H9 (cell line): ENCODE results near the gene ALG2. TPM values are rescaled to one million over a fixed set of nuclear protein-coding genes. Genes with fewer than 3 reads are reported as not detected.

Source experiments
- DNase-seq: peaks from one replicate; pipeline ENCODE4 v3.0.0-alpha.2; 2017
- H2AFZ ChIP-seq: one replicate; pipeline ENCODE4 v1.6.1; 2013; ENCODE audit warnings: mild to moderate bottlenecking, low read length, control low read depth, moderate library complexity
- H2AK5ac ChIP-seq: 2 replicates; pipeline ENCODE4 v1.6.1; 2013; ENCODE audit warnings: low read length, control low read depth, mixed read lengths; ENCODE audit not compliant: insufficient read length
- H2BK120ac ChIP-seq: one replicate; pipeline ENCODE4 v1.6.1; 2013; ENCODE audit warnings: low read depth, mild to moderate bottlenecking, low read length, control low read depth, inconsistent platforms; ENCODE audit not compliant: poor library complexity, severe bottlenecking
- H2BK12ac ChIP-seq: 2 replicates; pipeline ENCODE4 v1.6.1; 2013; ENCODE audit warnings: low read length, control low read depth, mixed read lengths, low read depth; ENCODE audit not compliant: insufficient read length
- H2BK15ac ChIP-seq: 2 replicates; pipeline ENCODE4 v1.6.1; 2013; ENCODE audit warnings: low read depth, low read length, control low read depth
- H2BK20ac ChIP-seq: one replicate; pipeline ENCODE4 v1.6.1; 2013; ENCODE audit warnings: low read depth, mild to moderate bottlenecking, low read length, control low read depth, inconsistent platforms; ENCODE audit not compliant: poor library complexity, severe bottlenecking
- H2BK5ac ChIP-seq: 2 replicates; pipeline ENCODE4 v1.6.1; 2013; ENCODE audit warnings: low read length, control low read depth, mixed read lengths; ENCODE audit not compliant: insufficient read length
- H3K14ac ChIP-seq: 2 replicates; pipeline ENCODE4 v1.6.1; 2013; ENCODE audit warnings: low read length, control low read depth; ENCODE audit not compliant: insufficient read depth
- H3K18ac ChIP-seq: 2 replicates; pipeline ENCODE4 v1.6.1; 2013; ENCODE audit warnings: low read depth, mild to moderate bottlenecking, mixed read lengths, low read length, control low read depth; ENCODE audit not compliant: insufficient read length
- H3K23ac ChIP-seq: 2 replicates; pipeline ENCODE4 v1.6.1; 2013; ENCODE audit warnings: low read length, control low read depth, mixed read lengths, low read depth; ENCODE audit not compliant: insufficient read length
- H3K23me2 ChIP-seq: 2 replicates; pipeline ENCODE4 v1.6.1; 2013; ENCODE audit warnings: low read depth, mild to moderate bottlenecking, mixed read lengths, low read length, control low read depth; ENCODE audit not compliant: insufficient read length, poor library complexity, severe bottlenecking
- H3K27ac ChIP-seq: 2 replicates; pipeline ENCODE4 v1.5.1; 2013; ENCODE audit warnings: low read length, control low read depth, mixed read lengths, low read depth; ENCODE audit not compliant: insufficient read length
- H3K27me3 ChIP-seq: 2 replicates; pipeline ENCODE4 v1.6.1; 2013; ENCODE audit warnings: low read length, control low read depth, inconsistent platforms; ENCODE audit not compliant: insufficient read depth
- H3K4ac ChIP-seq: 2 replicates; pipeline ENCODE4 v1.6.1; 2013; ENCODE audit warnings: low read depth, mild to moderate bottlenecking, control low read depth, inconsistent platforms, low read length, moderate library complexity
- H3K4me1 ChIP-seq: 2 replicates; pipeline ENCODE4 v1.6.1; 2013; ENCODE audit warnings: low read length, control low read depth, inconsistent platforms; ENCODE audit not compliant: insufficient read depth
- H3K4me2 ChIP-seq: 2 replicates; pipeline ENCODE4 v1.6.1; 2013; ENCODE audit warnings: low read length, control low read depth, mixed read lengths; ENCODE audit not compliant: insufficient read length, insufficient read depth
- H3K56ac ChIP-seq: 2 replicates; pipeline ENCODE4 v1.6.1; 2013; ENCODE audit warnings: low read depth, mild to moderate bottlenecking, mixed read lengths, low read length, control low read depth; ENCODE audit not compliant: insufficient read length
- H3K79me1 ChIP-seq: 2 replicates; pipeline ENCODE4 v1.6.1; 2013; ENCODE audit warnings: low read depth, mild to moderate bottlenecking, moderate library complexity, low read length, control low read depth, inconsistent platforms; ENCODE audit not compliant: insufficient read depth, poor library complexity, severe bottlenecking
- H3K79me2 ChIP-seq: 2 replicates; pipeline ENCODE4 v1.6.1; 2013; ENCODE audit warnings: low read length, control low read depth, inconsistent platforms; ENCODE audit not compliant: insufficient read depth
- H3K9ac ChIP-seq: 2 replicates; pipeline ENCODE4 v1.6.1; 2013; ENCODE audit warnings: low read length, control low read depth, mixed read lengths; ENCODE audit not compliant: insufficient read length; ENCODE audit errors: extremely low read depth
- H3K9me3 ChIP-seq: one replicate; pipeline ENCODE4 v1.6.1; 2013; ENCODE audit warnings: low read depth, low read length, inconsistent platforms; ENCODE audit not compliant: control insufficient read depth
- H3T11ph ChIP-seq: one replicate; pipeline ENCODE4 v1.6.1; 2013; ENCODE audit warnings: mild to moderate bottlenecking, low read length, control low read depth, inconsistent platforms
- H4K20me1 ChIP-seq: one replicate; pipeline ENCODE4 v1.6.1; 2013; ENCODE audit not compliant: control insufficient read depth, insufficient read length, insufficient read depth
- H4K5ac ChIP-seq: 2 replicates; pipeline ENCODE4 v1.6.1; 2013; ENCODE audit warnings: low read depth, mild to moderate bottlenecking, mixed read lengths, low read length, control low read depth; ENCODE audit not compliant: insufficient read length
- H4K8ac ChIP-seq: replicated peaks from 2 replicates; pipeline ENCODE4 v1.6.1; 2013; ENCODE audit warnings: low read length, control low read depth, mixed read lengths, low read depth; ENCODE audit not compliant: insufficient read length
- H4K91ac ChIP-seq: 2 replicates; pipeline ENCODE4 v1.6.1; 2013; ENCODE audit warnings: low read depth, mild to moderate bottlenecking, moderate library complexity, mixed read lengths, low read length, control low read depth; ENCODE audit not compliant: insufficient read length
- H3K27ac Mint-ChIP-seq, 3 experiments: 2 replicates in 2 of 3; 3 replicates in 1 of 3; pipeline ENCODE4 v1.8.0; 2020 to 2021; ENCODE audit warnings: mixed read lengths in 3 of 3, mild to moderate bottlenecking in 1 of 3, moderate library complexity in 1 of 3
- H3K27me3 Mint-ChIP-seq: 2 replicates; pipeline ENCODE4 v1.8.0; 2021; ENCODE audit warnings: low read depth, mild to moderate bottlenecking, moderate library complexity, mixed read lengths
- H3K36me3 Mint-ChIP-seq, 3 experiments: 2 replicates in 2 of 3; 3 replicates in 1 of 3; pipeline ENCODE4 v1.8.0; 2020 to 2021; ENCODE audit warnings: low read depth in 3 of 3, mixed read lengths in 3 of 3; ENCODE audit not compliant: insufficient read depth in 1 of 3
- H3K4me1 Mint-ChIP-seq, 2 experiments: 2 replicates each; pipeline ENCODE4 v1.8.0; 2020; ENCODE audit warnings: mixed read lengths in 2 of 2
- H3K4me3 Mint-ChIP-seq, 2 experiments: 2 replicates in 1 of 2; 3 replicates in 1 of 2; pipeline ENCODE4 v1.8.0; 2020 to 2021; ENCODE audit warnings: mild to moderate bottlenecking in 2 of 2, mixed read lengths in 2 of 2, moderate library complexity in 1 of 2
- H3K9me3 Mint-ChIP-seq, 2 experiments: 2 replicates in 1 of 2; 3 replicates in 1 of 2; pipeline ENCODE4 v1.8.0; 2020; ENCODE audit warnings: mild to moderate bottlenecking in 2 of 2, mixed read lengths in 2 of 2, moderate library complexity in 1 of 2
- total RNA-seq: library from RNA; stranded (reverse); gene quantifications from 2 replicates; pipeline ENCODE4 v1.2.1, GENCODE V29; 2021
- TF ChIP-seq, protein P1 (sequence below): fragments of 200-600 bp; sonication (generic); conservative IDR thresholded peaks from 3 replicates; pipeline ENCODE4 v1.8.0; 2021; ENCODE audit warnings: antibody characterized with exemption, mild to moderate bottlenecking

Gene ALG2
- total RNA-seq, 1 experiment from 2014 or later, result 30.1 TPM

DNA sequence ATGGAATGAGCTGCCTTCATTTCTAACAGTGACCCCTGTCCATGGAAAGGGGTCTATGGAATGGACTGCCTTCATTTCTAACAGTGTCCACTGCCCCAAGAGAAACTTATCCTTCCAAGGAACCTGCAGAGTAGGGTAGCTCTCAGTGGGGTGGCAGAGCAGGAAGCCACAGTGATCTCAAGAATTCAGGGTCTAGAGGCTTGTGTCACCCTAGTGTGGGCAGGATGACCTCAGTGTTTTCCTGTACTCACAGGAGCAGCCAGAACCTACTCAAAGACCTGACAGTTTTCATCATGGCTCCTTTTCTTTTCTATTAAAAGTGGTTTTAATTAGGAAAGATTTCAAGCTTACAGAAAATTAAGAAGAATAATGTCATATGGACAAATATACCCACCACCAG, 27.9 kb upstream of the ALG2 start:
- no peak overlapping the region for H3K27ac ChIP-seq
- H3K27me3 ChIP-seq, result no peaks in the 10 kb centered on the region
- no peak overlapping the region for H2BK120ac ChIP-seq
- H3K4me1 ChIP-seq, result no peaks in the 10 kb centered on the region
- no peak overlapping the region for H3K23ac ChIP-seq
- H3K79me2 ChIP-seq, result no peaks in the 10 kb centered on the region
- H3K18ac ChIP-seq, result no peak overlapping the region
- H3K56ac ChIP-seq, result no peak overlapping the region
- H4K8ac ChIP-seq, result no peak overlapping the region
- H4K91ac ChIP-seq, result no peak overlapping the region
- no peak overlapping the region for H2AFZ ChIP-seq
- no peak overlapping the region for H3T11ph ChIP-seq
- no peak overlapping the region for H3K4me2 ChIP-seq
- H3K79me1 ChIP-seq, result no peaks in the 10 kb centered on the region
- H2BK15ac ChIP-seq, result no peak overlapping the region
- no peak for DNase-seq
- H3K9me3 ChIP-seq, result no peaks in the 10 kb centered on the region
- TF ChIP-seq, protein P1, sequence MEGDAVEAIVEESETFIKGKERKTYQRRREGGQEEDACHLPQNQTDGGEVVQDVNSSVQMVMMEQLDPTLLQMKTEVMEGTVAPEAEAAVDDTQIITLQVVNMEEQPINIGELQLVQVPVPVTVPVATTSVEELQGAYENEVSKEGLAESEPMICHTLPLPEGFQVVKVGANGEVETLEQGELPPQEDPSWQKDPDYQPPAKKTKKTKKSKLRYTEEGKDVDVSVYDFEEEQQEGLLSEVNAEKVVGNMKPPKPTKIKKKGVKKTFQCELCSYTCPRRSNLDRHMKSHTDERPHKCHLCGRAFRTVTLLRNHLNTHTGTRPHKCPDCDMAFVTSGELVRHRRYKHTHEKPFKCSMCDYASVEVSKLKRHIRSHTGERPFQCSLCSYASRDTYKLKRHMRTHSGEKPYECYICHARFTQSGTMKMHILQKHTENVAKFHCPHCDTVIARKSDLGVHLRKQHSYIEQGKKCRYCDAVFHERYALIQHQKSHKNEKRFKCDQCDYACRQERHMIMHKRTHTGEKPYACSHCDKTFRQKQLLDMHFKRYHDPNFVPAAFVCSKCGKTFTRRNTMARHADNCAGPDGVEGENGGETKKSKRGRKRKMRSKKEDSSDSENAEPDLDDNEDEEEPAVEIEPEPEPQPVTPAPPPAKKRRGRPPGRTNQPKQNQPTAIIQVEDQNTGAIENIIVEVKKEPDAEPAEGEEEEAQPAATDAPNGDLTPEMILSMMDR, result no peak
- no peaks in the 10 kb centered on the region for H3K27me3 Mint-ChIP-seq
- no peak overlapping the region for H2BK5ac ChIP-seq
- no peak overlapping the region for H2BK20ac ChIP-seq
- no peak overlapping the region for H3K9ac ChIP-seq
- H3K14ac ChIP-seq, result no peak overlapping the region
- no peaks in the 10 kb centered on the region for H3K23me2 ChIP-seq
- H3K4me1 Mint-ChIP-seq, result no peaks in the 10 kb centered on the region
- H2BK12ac ChIP-seq, result no peak overlapping the region
- no peak overlapping the region for H2AK5ac ChIP-seq
- H4K5ac ChIP-seq, result no peak overlapping the region
- no peaks in the 10 kb centered on the region for H3K36me3 Mint-ChIP-seq
- no peak overlapping the region for H3K27ac Mint-ChIP-seq
- H3K4ac ChIP-seq, result no peak overlapping the region
- no peaks in the 10 kb centered on the region for H3K9me3 Mint-ChIP-seq
- no peak overlapping the region for H3K4me3 Mint-ChIP-seq
- H4K20me1 ChIP-seq, result no peaks in the 10 kb centered on the region
